ENCODE data around the gene SYT13. TPM values are rescaled to one million over a fixed set of nuclear protein-coding genes. Genes with fewer than 3 reads are reported as not detected.

Gene SYT13
- total RNA-seq, 1 donor from 2014 or later, result 0.50 TPM

GRCh38 chr11:45237711-45238315, 48.3 kb downstream of the SYT13 start:
- peak overlapping the region; percentile 34 for H3K27ac Mint-ChIP-seq (ENCODE audit: unreplicated experiment)

GRCh38 chr11:45234306-45235006, 51.7 kb downstream of the SYT13 start:
- H3K4me3 Mint-ChIP-seq (ENCODE audit: unreplicated experiment), result no peak overlapping the region
- Histone ChIP-seq H3K4me2 (ENCODE audit: low read length) (no peak overlapping the region), H3K4me3 (ENCODE audit: insufficient read depth, low read depth, low read length) (no peak overlapping the region), H3K4me1 (ENCODE audit: insufficient read depth, low read length) (peaks cover 13% of the 10 kb centered on the region), H3K9ac (ENCODE audit: low read length) (no peak overlapping the region), H3K27me3 (ENCODE audit: insufficient read depth, low read length) (no peaks in the 10 kb centered on the region), H3K9me3 (ENCODE audit: insufficient read depth, low read depth, low read length) (no peaks in the 10 kb centered on the region), H2AFZ (ENCODE audit: low read depth, low read length) (no peak overlapping the region), H4K20me1 (ENCODE audit: insufficient read depth, low read length) (no peaks in the 10 kb centered on the region), H3K36me3 (ENCODE audit: insufficient read depth, low read length) (no peaks in the 10 kb centered on the region), H3K79me2 (ENCODE audit: insufficient read depth, low read length) (no peaks in the 10 kb centered on the region), H3K27ac (ENCODE audit: low read depth, low read length) (no peak overlapping the region)
- H3K27me3 Mint-ChIP-seq (ENCODE audit: low read depth, unreplicated experiment), result peaks cover 31% of the 10 kb centered on the region
- no peak overlapping the region for H3K27ac Mint-ChIP-seq (ENCODE audit: unreplicated experiment)
- no peak for DNase-seq (ENCODE audit: low read depth)
- H3K36me3 Mint-ChIP-seq (ENCODE audit: low read depth, unreplicated experiment), result no peaks in the 10 kb centered on the region
- H3K4me1 Mint-ChIP-seq (ENCODE audit: low read depth, unreplicated experiment), result peaks cover 5% of the 10 kb centered on the region
- TF ChIP-seq CTCF (IDR thresholded peaks at IDR 0.05; ENCODE audit: insufficient read depth, low read depth, low read length) (no peak), EZH2 (IDR thresholded peaks at IDR 0.05; ENCODE audit: insufficient read depth, low read length) (no peak)
- H3K9me3 Mint-ChIP-seq (ENCODE audit: unreplicated experiment), result peaks cover 5% of the 10 kb centered on the region
- FAIRE-seq, result no peak

More at GRCh38 chr11:45237711-45238315, 48.3 kb downstream of the SYT13 start:
- Histone ChIP-seq H3K79me2 (ENCODE audit: insufficient read depth, low read length) (no peaks in the 10 kb centered on the region), H3K9ac (ENCODE audit: low read length) (no peak overlapping the region), H3K4me2 (ENCODE audit: low read length) (no peak overlapping the region), H3K36me3 (ENCODE audit: insufficient read depth, low read length) (no peaks in the 10 kb centered on the region), H3K27me3 (ENCODE audit: insufficient read depth, low read length) (no peaks in the 10 kb centered on the region), H3K4me1 (ENCODE audit: insufficient read depth, low read length) (peaks cover 13% of the 10 kb centered on the region), H2AFZ (ENCODE audit: low read depth, low read length) (no peak overlapping the region), H3K27ac (ENCODE audit: low read depth, low read length) (no peak overlapping the region), H4K20me1 (ENCODE audit: insufficient read depth, low read length) (no peaks in the 10 kb centered on the region), H3K9me3 (ENCODE audit: insufficient read depth, low read depth, low read length) (no peaks in the 10 kb centered on the region), H3K4me3 (ENCODE audit: insufficient read depth, low read depth, low read length) (no peak overlapping the region)
- Mint-ChIP-seq H3K4me3 (ENCODE audit: unreplicated experiment) (no peak overlapping the region), H3K4me1 (ENCODE audit: low read depth, unreplicated experiment) (peaks cover 6% of the 10 kb centered on the region), H3K36me3 (ENCODE audit: low read depth, unreplicated experiment) (no peaks in the 10 kb centered on the region), H3K27me3 (ENCODE audit: low read depth, unreplicated experiment) (peaks cover 31% of the 10 kb centered on the region), H3K9me3 (ENCODE audit: unreplicated experiment) (peaks cover 4% of the 10 kb centered on the region)
- FAIRE-seq, result no peak
- TF ChIP-seq CTCF (IDR thresholded peaks at IDR 0.05; ENCODE audit: insufficient read depth, low read depth, low read length) (no peak), EZH2 (IDR thresholded peaks at IDR 0.05; ENCODE audit: insufficient read depth, low read length) (no peak)
- no peak for DNase-seq (ENCODE audit: low read depth)

- Histone ChIP-seq H3K4me2 (ENCODE audit: low read length) (no peak overlapping the region), H3K9ac (ENCODE audit: low read length) (no peak overlapping the region), H3K27ac (ENCODE audit: low read depth, low read length) (no peak overlapping the region), H3K4me1 (ENCODE audit: insufficient read depth, low read length) (peaks cover 8% of the 10 kb centered on the region), H4K20me1 (ENCODE audit: insufficient read depth, low read length) (no peaks in the 10 kb centered on the region), H3K79me2 (ENCODE audit: insufficient read depth, low read length) (no peaks in the 10 kb centered on the region), H3K4me3 (ENCODE audit: insufficient read depth, low read depth, low read length) (no peak overlapping the region), H2AFZ (ENCODE audit: low read depth, low read length) (no peak overlapping the region), H3K36me3 (ENCODE audit: insufficient read depth, low read length) (no peaks in the 10 kb centered on the region), H3K27me3 (ENCODE audit: insufficient read depth, low read length) (no peaks in the 10 kb centered on the region), H3K9me3 (ENCODE audit: insufficient read depth, low read depth, low read length) (no peaks in the 10 kb centered on the region)
- Mint-ChIP-seq H3K27ac (ENCODE audit: unreplicated experiment) (no peak overlapping the region), H3K4me1 (ENCODE audit: low read depth, unreplicated experiment) (peaks cover 2% of the 10 kb centered on the region), H3K36me3 (ENCODE audit: low read depth, unreplicated experiment) (no peaks in the 10 kb centered on the region), H3K27me3 (ENCODE audit: low read depth, unreplicated experiment) (peaks cover 31% of the 10 kb centered on the region), H3K4me3 (ENCODE audit: unreplicated experiment) (no peak overlapping the region), H3K9me3 (ENCODE audit: unreplicated experiment) (peaks cover 4% of the 10 kb centered on the region)
- DNase-seq (ENCODE audit: low read depth) (no peak), FAIRE-seq (no peak)
- no peak for TF ChIP-seq EZH2 (IDR thresholded peaks at IDR 0.05; ENCODE audit: insufficient read depth, low read length)
- no peak for TF ChIP-seq CTCF (IDR thresholded peaks at IDR 0.05; ENCODE audit: insufficient read depth, low read depth, low read length)
These were observed 52.4 kb downstream of the SYT13 start for GRCh38 chr11:45233804-45234170.

All from astrocyte (in vitro differentiated cells and primary cell).